ENCODE results near the gene KIF1A.

Gene KIF1A

GRCh38 chr2:240814280-240814679 is 5.7 kb downstream of the KIF1A start:
- H3K9me3 ChIP-seq: no peaks in the 10 kb centered on the region
- no peaks in the 10 kb centered on the region for H3K27me3 ChIP-seq
- peaks cover 2% of the 10 kb centered on the region; the same call in 1 of the 2 replicates for H3K36me3 ChIP-seq
- no peak overlapping the region for H3K4me3 ChIP-seq (ENCODE audit: low read depth, low read length)
- no peak for TF ChIP-seq CTCF (IDR thresholded peaks at IDR 0.05; ENCODE audit: low read depth, low read length)
- H3K4me1 ChIP-seq: no peaks in the 10 kb centered on the region
- DNase-seq: no peak

- H3K4me3 ChIP-seq (ENCODE audit: low read depth, low read length): no peak overlapping the region
- peaks cover 2% of the 10 kb centered on the region; the same call in 1 of the 2 replicates for H3K36me3 ChIP-seq
- TF ChIP-seq CTCF (IDR thresholded peaks at IDR 0.05; ENCODE audit: low read depth, low read length): no peak
- no peaks in the 10 kb centered on the region for H3K27me3 ChIP-seq
- DNase-seq: no peak
- no peaks in the 10 kb centered on the region for H3K4me1 ChIP-seq
- no peaks in the 10 kb centered on the region for H3K9me3 ChIP-seq
These were observed 6.6 kb downstream of the KIF1A start for GRCh38 chr2:240813231-240813921.

GRCh38 chr2:240812721-240813120 is 7.3 kb downstream of the KIF1A start:
- Histone ChIP-seq H3K9me3 (no peaks in the 10 kb centered on the region), H3K4me3 (ENCODE audit: low read depth, low read length) (no peak overlapping the region), H3K36me3 (peaks cover 2% of the 10 kb centered on the region; the same call in 1 of the 2 replicates), H3K27me3 (no peaks in the 10 kb centered on the region), H3K4me1 (no peaks in the 10 kb centered on the region)
- no peak for TF ChIP-seq CTCF (IDR thresholded peaks at IDR 0.05; ENCODE audit: low read depth, low read length)
- no peak for DNase-seq

GRCh38 chr2:240812301-240812680 is 7.7 kb downstream of the KIF1A start:
- Histone ChIP-seq H3K4me3 (ENCODE audit: low read depth, low read length) (no peak overlapping the region), H3K9me3 (no peaks in the 10 kb centered on the region), H3K4me1 (no peaks in the 10 kb centered on the region), H3K27me3 (no peaks in the 10 kb centered on the region), H3K36me3 (peaks cover 2% of the 10 kb centered on the region; the same call in 1 of the 2 replicates)
- TF ChIP-seq CTCF (IDR thresholded peaks at IDR 0.05; ENCODE audit: low read depth, low read length): no peak
- DNase-seq: no peak

- H3K36me3 ChIP-seq: peaks cover 2% of the 10 kb centered on the region; the same call in 1 of the 2 replicates
- H3K27me3 ChIP-seq: no peaks in the 10 kb centered on the region
- no peaks in the 10 kb centered on the region for H3K9me3 ChIP-seq
- no peak for TF ChIP-seq CTCF (IDR thresholded peaks at IDR 0.05; ENCODE audit: low read depth, low read length)
- DNase-seq: no peak
- H3K4me3 ChIP-seq (ENCODE audit: low read depth, low read length): no peak overlapping the region
- no peaks in the 10 kb centered on the region for H3K4me1 ChIP-seq
These were observed 8.4 kb downstream of the KIF1A start for GRCh38 chr2:240811346-240812300.
